Measurements from ENCODE around the gene POR.
A peak's percentile ranks its signal among the peaks of the same experiment; 100 is the strongest.
"Not testable (repeated sequence)": the region's sequence is repeated elsewhere in the genome, so short reads cannot be mapped to it uniquely, and the experiment has no call there.

The POR gene

DNA sequence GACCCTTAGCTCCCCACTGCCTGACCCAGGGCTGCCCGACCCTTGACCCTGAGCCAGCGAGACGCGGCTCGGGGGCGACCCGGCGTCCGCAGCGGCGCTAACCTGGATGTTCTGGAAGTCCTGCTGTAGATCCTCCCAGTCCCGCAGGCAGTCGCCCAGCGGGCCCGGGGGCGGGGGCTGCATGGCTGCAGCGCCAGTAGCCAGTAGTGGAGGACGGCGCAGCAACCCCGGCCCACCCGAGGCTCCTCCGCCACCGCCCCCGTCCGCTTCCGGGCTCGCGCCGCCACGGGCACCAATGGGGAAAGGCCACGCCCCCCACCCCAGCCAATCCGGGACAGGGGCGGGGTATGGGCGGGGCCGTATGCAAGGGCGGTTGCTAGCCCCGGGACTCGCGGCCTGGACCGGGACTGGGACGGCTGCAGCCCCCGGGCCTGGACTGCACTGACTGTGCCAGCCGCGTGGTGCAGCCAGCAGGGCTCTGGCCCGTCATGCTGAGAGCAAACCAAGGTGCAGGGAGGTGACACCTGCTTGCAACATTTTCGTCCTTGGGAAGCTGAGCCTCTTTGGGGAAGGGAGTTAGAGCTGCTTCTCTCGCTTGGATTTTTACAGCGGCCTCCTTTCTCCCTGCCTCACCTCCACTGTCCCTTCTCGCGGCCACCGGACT, 79.6 kb downstream of the POR start, which contains the start of gene TMEM120A:
TSS of gene TMEM120A (minus strand) at position 208 of the 664 bp plus-strand sequence. CDS start at position 183, 25 bp downstream.
- DNase-seq = peak; percentile 72 to 95 (median 88)

DNA sequence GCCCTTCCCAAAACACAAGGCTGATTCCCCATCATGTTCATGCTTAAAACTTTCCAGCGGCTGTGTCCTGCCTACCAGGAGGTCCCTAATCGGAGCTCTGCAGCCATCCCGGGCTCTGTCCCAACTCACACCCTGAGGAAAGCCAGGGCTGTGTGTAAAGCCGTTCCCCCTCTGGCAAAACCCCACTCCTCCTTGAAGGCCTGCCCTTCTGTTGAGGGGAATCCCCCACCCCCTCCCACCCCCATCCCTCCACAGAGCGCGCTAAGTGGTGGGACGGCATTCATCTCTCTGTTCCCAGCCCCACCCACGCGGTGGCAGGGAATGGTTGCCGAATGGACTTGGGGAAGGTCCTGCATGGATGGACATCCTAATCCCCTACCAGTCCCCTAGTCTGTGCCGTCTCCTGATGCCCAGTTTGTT, 80.1 kb downstream of the POR start:
- DNase-seq = no peak

DNA sequence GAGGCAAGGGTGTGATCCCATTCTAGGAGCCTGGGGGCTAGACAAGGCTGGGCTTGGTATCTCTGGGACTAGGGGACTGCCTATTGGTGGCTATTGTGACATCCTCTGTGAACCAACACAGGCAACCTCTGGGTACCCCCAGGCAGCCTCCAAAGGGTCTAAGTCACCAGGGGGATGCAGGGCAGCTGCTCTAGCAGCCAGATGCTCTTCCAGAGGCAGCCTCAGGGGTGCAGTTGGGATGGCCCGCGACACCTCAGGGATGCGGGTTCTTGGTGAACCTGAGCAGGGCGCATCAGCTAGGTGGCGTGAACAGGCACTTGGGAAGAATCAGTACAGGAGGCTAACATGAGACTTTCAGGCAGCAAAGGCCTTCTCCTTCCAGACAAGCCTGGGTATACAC, 81.0 kb downstream of the POR start:
- no peak for DNase-seq

DNA sequence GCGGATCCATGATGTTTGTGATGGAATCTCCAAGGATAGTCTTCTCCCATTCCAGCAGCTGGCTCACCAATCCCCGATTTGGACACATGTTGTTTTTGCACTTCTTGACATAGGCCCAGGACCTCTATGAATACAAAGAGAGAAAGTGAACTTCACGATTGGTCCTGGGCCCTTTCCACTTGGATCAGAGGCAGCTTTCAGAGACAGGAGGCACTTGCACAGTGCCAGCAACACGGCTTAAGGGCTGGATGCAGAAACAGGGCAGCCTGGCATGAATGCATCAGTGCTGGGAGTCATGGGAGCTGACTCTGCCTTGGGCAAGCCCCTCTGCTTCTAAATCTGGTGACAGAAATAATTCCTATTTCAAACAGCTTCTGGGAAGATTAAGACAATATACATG, 81.5 kb downstream of the POR start:
- no peak for DNase-seq

DNA sequence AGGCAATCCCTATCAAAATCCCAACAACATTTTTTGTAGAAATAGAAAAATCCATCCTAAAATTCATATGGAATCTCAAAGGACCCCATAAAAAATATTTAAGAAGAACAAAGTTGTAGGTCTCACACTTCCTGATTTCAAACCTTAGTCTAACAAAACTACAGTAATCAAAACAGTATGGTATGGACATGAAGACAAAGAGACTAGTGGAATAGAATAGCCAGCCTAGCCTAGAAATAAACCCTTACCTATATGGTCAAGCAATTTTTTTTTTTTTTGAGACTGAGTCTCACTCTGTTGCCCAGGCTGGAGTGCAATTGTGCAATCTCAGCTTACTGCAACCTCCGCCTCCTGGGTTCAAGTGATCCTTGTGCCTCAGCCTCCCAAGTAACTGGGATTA, 83.1 kb downstream of the POR start:
- DNase-seq = no peak

DNA sequence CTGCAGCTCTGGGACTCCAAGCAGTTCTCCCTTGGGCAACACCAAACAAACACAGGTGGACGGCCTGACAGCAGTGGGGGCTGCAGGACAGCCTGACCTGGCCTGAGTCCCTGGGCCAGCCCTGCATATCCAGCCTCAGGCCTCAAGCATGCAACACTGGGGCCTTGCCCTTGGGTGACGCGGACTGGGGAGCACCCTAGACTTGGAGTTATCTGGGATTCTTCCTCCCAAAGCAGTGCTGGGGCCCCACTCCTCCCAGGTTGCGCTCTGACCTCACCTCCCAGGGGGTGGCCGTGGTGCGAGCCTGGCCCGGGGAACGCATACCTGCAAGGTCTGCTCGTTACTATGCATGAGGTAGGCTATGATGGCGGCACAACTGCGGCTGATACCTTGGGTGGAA, 85.6 kb downstream of the POR start:
- DNase-seq = no peak

DNA sequence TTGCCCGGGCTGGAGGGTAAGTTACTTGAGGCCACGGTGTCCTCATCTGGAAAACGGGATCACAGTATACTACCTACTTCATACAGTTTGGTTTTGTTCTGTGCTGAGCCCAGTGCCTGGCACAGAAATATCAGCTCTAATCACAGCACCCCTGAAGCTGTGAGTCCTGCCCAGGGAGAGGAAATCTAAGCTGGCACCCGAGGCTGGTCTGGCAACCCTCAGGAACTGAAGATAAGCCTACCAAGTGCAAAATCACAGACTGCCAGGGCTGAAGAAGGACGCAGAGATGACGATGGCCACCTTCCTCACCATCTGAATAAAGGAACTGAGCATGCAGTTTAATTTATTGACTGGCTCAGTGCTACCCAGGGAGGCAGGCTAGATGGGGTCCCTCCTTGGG, 87.2 kb downstream of the POR start:
- no peak for DNase-seq

DNA sequence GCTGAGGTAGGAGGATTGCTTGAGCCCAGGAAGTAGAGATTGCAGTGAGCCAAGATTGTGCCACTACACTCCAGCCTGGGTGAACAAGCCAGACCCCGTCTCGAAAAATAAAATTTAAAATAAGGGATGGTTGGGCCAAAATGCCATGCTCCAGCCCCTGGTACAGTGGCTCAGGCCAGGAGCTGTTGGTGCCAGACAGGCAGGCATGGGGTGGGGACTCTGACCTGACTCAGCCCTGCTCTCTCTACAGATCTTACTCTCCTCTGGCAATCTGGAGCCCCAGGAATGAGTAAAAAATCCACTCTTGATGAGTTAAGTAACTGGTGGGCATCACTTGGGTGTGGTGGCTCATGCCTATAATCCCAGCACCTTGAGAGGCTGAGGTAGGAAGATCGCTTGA, 87.9 kb downstream of the POR start:
- no peak for DNase-seq

DNA sequence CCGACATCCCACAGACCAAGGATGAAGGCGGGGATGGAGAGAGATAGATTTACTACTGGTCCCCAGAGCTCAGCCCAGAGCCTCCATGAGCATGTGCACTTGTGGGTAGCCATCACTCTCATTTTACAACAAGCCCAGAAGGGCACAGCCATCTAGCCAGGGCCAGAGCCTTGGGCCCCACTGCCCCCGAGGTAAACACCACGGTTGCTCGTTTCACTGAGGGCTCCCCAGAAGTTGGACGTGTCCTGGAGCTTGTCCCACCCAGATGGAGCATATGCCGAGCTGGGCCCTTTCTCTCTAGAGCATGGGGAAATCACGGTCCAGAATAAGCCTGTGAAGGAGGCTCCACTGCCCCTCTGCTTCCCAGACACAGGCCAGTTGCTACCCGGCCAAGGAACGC, 88.4 kb downstream of the POR start:
- DNase-seq = no peak

DNA sequence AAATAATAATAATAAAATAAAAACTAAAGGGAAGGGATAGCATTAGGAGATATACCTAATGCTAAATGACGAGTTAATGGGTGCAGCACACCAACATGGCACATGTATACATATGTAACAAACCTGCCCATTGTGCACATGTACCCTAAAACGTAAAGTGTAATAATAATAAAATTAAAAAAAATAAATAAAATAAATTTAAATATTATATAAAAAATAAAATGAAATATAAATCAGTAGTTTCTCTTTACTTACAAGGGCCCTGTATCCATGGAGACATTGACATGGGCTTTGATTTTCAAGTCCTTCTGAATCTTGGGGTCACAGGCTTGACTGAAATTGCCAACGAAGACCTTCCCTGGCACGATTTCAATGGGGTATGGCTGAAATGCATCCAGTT, 90.0 kb downstream of the POR start:
- DNase-seq = not testable (repeated sequence)

DNA sequence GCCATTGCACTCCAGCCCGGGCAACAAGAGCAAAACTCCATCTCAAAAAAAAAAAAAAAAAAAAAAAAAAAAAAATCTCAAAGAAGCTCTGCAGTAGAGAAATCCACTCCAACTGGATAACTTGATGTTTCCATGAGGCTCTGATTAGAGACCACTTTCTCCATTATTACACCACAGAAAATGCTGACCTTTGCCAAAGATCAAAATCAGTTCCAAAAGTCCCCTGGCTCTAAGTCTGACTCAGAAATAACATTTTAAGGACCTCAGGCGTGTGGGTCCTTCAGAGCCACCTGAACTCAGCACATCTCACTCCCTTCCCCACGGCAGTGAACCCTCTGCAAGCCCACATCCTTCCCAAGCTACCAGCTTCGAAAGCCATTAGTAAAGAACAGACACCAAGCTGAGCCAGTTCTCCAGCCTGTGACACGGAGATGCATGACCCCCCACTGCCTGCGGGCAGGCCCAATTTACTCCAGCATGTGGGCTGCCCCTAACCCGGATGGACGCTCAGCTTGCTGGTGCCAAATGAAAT, 93.3 kb downstream of the POR start:
- no peak for DNase-seq

DNA sequence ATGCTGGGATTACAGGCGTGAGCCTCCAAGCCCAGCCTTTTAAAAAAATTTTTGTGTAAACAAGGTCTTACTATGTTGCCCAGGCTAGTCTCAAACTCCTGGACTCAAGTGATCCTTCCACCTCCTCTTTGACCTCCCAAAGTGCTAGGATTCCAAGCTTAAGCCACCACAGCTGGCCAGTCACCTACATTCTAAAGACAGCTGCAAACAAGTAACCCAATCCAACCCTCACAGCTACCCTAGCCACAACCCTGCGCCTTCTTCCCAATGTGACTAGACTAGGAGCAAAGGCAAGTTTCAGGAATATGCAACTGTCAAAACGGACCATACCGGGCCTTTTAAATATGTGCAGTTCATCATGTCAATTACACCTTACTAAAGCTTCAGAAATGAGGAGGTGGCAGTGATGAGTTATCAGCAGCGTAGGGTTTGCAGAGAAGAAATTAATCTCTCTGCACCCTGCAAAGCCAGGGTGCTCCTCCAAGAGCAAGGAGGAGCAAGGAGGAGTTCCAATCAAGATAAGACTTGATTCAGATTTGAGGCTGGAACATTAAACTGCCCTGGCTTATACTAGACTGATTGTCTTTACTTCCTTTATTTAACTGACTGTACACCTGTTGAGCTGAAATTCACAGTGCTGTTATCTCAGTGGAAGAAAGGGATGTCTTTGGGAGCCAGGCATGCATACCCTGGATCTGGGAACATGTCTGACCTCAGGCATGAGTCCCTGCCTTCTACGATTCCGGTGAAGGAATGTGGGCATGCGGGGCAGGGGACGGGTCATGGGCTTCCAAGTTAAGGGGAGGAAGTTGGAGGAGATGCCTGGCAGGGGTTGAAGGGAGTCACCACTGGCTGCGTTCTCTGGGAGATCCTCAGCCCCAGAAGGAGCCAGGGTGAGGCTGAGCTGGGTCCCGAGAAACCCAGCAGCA, 95.0 kb downstream of the POR start:
- no peak for DNase-seq

DNA sequence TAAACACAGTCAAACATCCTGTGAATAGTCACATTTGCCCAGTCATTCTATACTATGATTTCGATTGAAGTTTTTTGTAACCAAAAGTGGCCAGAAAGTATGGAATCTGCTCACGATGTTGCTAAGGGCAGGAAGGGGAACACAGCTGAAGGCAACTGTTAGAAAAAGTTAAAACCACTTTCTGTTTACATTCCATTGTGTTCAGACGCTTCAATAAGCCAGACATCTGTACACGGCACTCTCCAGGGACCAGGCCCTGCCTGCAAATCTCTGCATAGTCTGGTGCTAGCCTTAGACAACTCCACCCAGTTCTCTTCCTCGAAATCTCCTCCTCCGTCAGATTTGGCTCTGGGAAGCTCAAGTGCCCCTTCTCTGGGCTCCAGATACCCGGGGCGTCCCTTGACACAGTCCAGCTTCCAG, 96.5 kb downstream of the POR start:
- no peak for DNase-seq

DNA sequence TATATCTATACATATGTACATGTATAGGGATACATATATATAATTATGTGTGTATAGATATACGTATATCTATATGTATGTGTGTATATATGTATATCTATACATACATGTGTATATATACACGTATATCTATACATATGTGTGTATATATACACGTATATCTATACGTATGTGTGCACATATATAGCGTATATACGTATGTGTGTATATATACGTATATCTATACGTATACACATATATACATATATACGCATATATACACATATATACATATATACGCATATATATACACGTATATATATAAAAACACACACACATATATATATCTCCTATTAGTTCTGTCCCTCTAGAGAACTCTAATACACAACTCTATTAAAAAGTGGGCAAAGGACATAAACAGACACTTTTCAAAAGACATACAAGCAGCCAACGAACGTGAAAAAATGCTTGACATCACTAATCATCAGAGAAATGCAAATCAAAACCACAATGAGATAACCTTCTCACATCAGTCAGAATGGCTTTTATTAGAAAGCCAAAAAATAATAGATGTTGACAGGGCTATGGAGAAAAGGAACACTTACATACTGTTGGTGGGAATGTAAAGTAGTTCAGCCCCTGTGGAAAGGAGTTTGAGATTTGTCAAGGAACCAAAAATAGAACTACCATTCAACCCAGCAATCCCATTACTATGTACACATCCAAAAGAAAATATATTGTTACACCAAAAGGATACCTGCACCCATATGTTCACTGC, 101.4 kb downstream of the POR start:
- no peak for DNase-seq

DNA sequence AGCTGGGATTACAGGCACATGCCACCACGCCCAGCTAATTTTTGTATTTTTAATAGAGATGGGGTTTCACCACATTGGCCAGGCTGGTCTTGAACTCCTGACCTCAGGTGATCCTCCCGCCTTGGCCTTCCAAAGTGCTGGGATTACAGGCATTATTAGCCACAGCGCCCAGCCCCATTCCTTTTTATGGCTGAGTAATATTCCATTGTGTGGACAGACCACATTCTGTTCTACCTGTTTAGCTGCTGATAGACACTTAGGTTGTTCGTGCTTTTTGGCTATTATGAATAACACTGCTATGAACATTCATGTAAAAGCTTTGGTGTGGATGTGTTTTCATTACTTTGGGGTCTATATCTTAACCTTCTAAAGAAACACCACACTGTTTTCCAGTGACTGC, 103.6 kb downstream of the POR start:
- not testable (repeated sequence) for DNase-seq

DNA sequence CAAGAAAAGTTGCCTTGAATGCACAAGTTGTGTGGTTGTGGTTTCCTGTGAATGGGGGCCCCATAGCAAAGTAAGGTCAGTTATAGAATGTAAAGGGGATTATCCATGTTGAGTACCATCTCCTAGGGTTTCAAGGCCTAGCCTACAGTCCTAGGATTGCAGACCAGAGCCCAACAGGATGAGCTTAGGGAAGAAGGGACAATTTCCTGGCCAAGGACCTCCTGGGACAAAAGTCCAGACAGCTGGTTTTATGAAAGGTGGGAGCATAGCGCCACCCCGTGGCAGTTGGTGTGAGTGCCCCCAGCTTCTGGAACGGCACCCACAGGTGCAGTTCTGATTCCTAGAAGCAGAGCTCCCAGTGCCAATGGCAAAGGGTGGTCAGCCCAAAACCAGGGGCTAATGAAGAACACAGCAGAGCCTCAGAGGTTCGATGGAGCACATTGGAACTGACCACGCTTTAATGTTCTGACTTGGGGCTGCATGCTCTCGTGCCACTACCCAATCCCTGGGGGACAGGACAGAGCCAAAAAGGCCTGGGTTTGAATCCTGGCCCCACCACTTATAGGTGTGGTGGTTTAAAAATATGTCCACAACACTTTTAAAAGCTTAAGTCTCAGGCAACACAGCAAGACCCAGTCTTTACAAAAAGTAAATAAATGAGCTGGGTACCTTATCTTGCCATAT, 105.2 kb downstream of the POR start:
- peak; percentile 12 to 64 (median 56) for DNase-seq

DNA sequence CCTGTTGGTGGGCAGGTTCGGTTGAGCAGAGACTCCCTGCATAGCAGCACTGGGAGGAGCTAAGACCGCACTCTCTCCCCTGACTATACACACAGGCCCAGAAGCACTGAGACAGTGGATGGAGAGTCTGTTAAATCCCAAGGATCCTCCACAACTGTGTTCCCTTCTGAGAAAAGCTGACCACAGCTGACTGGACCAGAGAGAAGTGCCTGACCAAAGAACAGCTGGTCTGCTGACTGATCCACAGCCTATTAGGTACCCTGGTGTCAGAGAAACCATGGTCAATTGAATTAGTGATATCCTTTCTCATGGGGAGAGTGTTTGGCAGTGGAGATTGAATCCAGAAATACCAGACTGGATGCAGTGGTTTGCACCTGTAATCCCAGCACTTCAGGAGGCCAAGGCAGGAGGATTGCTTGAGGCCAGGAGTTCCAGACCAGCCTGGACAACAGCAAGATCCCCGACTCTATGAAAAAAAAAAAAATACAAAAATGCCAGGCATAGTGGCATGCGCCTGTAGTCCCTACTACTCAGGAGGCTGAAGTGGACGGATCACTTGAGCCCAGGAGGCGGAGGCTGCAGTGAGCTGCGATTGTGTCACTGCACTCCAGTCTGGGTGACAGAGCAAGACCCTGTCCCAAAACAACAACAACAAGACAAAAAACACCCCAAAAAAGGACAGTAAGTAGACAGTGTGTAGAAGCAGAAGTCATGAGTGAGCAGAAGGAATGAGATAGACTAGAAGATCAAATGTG, 107.2 kb downstream of the POR start:
- DNase-seq = no peak

DNA sequence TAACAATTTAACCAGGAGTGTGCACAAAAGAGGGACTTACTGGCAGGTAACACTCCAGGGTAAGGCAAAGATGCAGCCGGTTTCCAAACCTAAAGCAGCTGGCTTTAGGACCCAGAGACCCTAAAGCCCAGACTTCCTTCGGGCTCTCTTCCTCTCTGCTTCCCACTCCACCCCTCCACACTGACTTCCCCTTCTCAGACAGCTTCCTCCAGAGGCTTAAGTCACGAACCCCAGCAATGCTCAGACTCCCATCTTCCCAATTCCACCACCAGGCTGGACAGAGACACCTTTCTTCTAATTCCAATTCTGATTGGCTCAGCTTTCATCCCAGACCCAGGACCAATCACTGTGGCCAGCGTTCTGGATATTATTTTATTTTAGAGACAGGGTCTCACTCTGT, 108.0 kb downstream of the POR start:
- no peak for DNase-seq

DNA sequence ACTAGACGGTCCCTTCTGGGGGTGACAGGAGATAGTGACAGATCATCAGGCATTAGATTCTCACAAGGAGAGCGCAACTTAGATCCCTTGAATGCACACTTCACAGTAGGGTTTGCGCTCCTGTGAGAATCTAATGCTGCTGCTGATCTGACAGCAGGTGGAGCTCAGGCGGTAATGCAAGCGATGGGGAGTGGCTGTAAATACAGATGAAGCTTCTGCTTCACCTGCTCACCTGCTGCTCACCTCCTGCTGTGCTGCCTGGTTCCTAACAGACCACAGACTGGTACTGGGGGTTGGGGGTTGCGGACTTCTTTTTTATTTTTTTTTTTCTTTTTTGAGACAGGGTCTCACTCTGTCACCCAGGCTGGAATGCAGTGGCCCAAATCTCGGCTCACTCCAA, 114.7 kb downstream of the POR start:
- DNase-seq = not testable (repeated sequence)

DNA sequence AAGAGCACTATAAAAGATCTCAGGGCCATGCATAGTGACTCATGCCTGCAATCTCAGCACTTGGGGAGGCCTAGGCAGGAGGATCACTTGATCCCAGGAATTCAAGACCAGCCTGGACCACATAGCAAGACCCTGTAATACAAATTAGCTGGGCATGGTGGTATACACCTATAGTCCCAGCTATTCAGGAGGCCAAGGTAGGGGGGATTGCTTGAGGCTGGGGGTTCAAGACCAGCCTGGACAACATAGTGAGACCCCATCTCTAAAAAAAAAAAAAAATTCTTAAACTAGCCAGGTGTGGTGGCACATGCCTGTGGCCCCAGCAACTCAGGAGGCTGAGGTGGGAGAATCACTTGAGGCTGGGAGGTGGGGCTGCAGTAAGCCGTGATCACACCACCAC, 117.0 kb downstream of the POR start:
- DNase-seq = no peak

All from activated naive CD4-positive, alpha-beta T cell (primary cell).